HEK293 (cell line): ENCODE measurements around the gene MRTFA.

Source experiments
- GLIS1 ChIP-seq: fragments of 450-650 bp; formaldehyde crosslinking; IDR thresholded peaks from 2 replicates; pipeline ENCODE4 v1.5.1; 2016; ENCODE audit warnings: missing biosample characterization, missing genetic modification characterization
- HOXA7 ChIP-seq: sonication (generic); formaldehyde crosslinking; IDR thresholded peaks from 2 replicates; pipeline ENCODE4 v1.8.1; 2022; ENCODE audit warnings: missing genetic modification reagents, borderline replicate concordance
- KLF10 ChIP-seq: fragments of 450-650 bp; IDR thresholded peaks from 2 replicates; pipeline ENCODE4 v1.5.1; 2018; ENCODE audit warnings: missing biosample characterization, mild to moderate bottlenecking, missing genetic modification characterization
- PRDM1 ChIP-seq: fragments of 450-650 bp; formaldehyde crosslinking; IDR thresholded peaks from 2 replicates; pipeline ENCODE4; 2016; ENCODE audit warnings: missing biosample characterization, missing genetic modification characterization
- RBAK ChIP-seq: fragments of 450-650 bp; formaldehyde crosslinking; IDR thresholded peaks from 2 replicates; pipeline ENCODE4 v1.5.1; 2016; ENCODE audit warnings: missing biosample characterization, missing genetic modification characterization
- SALL2 ChIP-seq: fragments of 450-650 bp; formaldehyde crosslinking; IDR thresholded peaks from 2 replicates; pipeline ENCODE4 v1.5.0; 2017; ENCODE audit warnings: missing biosample characterization, mild to moderate bottlenecking, missing genetic modification characterization, borderline replicate concordance
- SETDB1 ChIP-seq: IDR thresholded peaks from one replicate; pipeline ENCODE4 v1.6.1; 2017; ENCODE audit warnings: mild to moderate bottlenecking, low read length, moderate library complexity, mixed read lengths; ENCODE audit not compliant: insufficient read length
- YY1 ChIP-seq: fragments of 450-650 bp; formaldehyde crosslinking; IDR thresholded peaks from 2 replicates; pipeline ENCODE4 v1.5.1; 2018; ENCODE audit warnings: missing biosample characterization, missing genetic modification characterization
- ZBTB7A ChIP-seq: fragments of 450-650 bp; formaldehyde crosslinking; IDR thresholded peaks from 2 replicates; pipeline ENCODE4 v1.5.1; 2016; ENCODE audit warnings: low read depth, missing biosample characterization, missing genetic modification characterization
- ZFHX2 ChIP-seq: fragments of 450-650 bp; formaldehyde crosslinking; conservative IDR thresholded peaks from 2 replicates; pipeline ENCODE4 v1.5.1; 2016; ENCODE audit warnings: missing biosample characterization, missing genetic modification characterization
- ZFP69B ChIP-seq: fragments of 450-650 bp; formaldehyde crosslinking; IDR thresholded peaks from 2 replicates; pipeline ENCODE4 v1.5.1; 2016; ENCODE audit warnings: missing biosample characterization, missing genetic modification characterization
- ZNF112 ChIP-seq: fragments of 450-650 bp; formaldehyde crosslinking; IDR thresholded peaks from 2 replicates; pipeline ENCODE4 v1.5.0; 2017; ENCODE audit warnings: missing biosample characterization, missing genetic modification characterization
- ZNF114 ChIP-seq: fragments of 450-650 bp; formaldehyde crosslinking; IDR thresholded peaks from 2 replicates; pipeline ENCODE4 v1.5.0; 2017; ENCODE audit warnings: missing biosample characterization, missing genetic modification characterization
- ZNF146 ChIP-seq: fragments of 450-650 bp; formaldehyde crosslinking; IDR thresholded peaks from 2 replicates; pipeline ENCODE4 v1.5.1; 2016; ENCODE audit warnings: missing biosample characterization, missing genetic modification characterization
- ZNF174 ChIP-seq: fragments of 450-650 bp; formaldehyde crosslinking; IDR thresholded peaks from 2 replicates; pipeline ENCODE4 v1.5.0; 2017; ENCODE audit warnings: missing biosample characterization, mild to moderate bottlenecking, missing genetic modification characterization
- ZNF19 ChIP-seq: fragments of 450-650 bp; formaldehyde crosslinking; IDR thresholded peaks from 2 replicates; pipeline ENCODE4; 2016; ENCODE audit warnings: missing biosample characterization, missing genetic modification characterization, low read depth
- ZNF24 ChIP-seq: fragments of 450-650 bp; formaldehyde crosslinking; IDR thresholded peaks from 2 replicates; pipeline ENCODE4 v1.5.1; 2016; ENCODE audit warnings: missing biosample characterization, missing genetic modification characterization
- ZNF311 ChIP-seq: fragments of 450-650 bp; formaldehyde crosslinking; IDR thresholded peaks from 2 replicates; pipeline ENCODE4 v1.5.1; 2017; ENCODE audit warnings: missing biosample characterization, missing genetic modification characterization, borderline replicate concordance
- ZNF529 ChIP-seq: fragments of 450-650 bp; formaldehyde crosslinking; IDR thresholded peaks from 2 replicates; pipeline ENCODE4 v1.5.1; 2017; ENCODE audit warnings: missing genetic modification characterization, missing biosample characterization; ENCODE audit not compliant: insufficient replicate concordance
- ZNF530 ChIP-seq: fragments of 450-650 bp; formaldehyde crosslinking; IDR thresholded peaks from 2 replicates; pipeline ENCODE4 v1.5.1; 2016; ENCODE audit warnings: low read depth, missing biosample characterization, missing genetic modification characterization
- ZNF558 ChIP-seq: fragments of 450-650 bp; formaldehyde crosslinking; IDR thresholded peaks from 2 replicates; pipeline ENCODE4 v1.5.1; 2016; ENCODE audit warnings: missing biosample characterization, missing genetic modification characterization
- ZNF561 ChIP-seq: fragments of 450-650 bp; IDR thresholded peaks from 2 replicates; pipeline ENCODE4 v1.5.1; 2018; ENCODE audit warnings: missing biosample characterization, missing genetic modification characterization, borderline replicate concordance
- ZNF571 ChIP-seq: fragments of 450-650 bp; formaldehyde crosslinking; IDR thresholded peaks from 2 replicates; pipeline ENCODE4 v1.5.0; 2017; ENCODE audit warnings: missing biosample characterization, missing genetic modification characterization
- ZNF76 ChIP-seq: fragments of 450-650 bp; formaldehyde crosslinking; IDR thresholded peaks from 2 replicates; pipeline ENCODE4; 2016; ENCODE audit warnings: low read depth, missing biosample characterization, missing genetic modification characterization, borderline replicate concordance
- ZNF843 ChIP-seq: fragments of 450-650 bp; formaldehyde crosslinking; IDR thresholded peaks from 2 replicates; pipeline ENCODE4 v1.5.1; 2016; ENCODE audit warnings: missing biosample characterization, missing genetic modification characterization
- TF ChIP-seq, protein P1 (sequence below): fragments of 450-650 bp; formaldehyde crosslinking; IDR thresholded peaks from 2 replicates; pipeline ENCODE4 v1.5.1; 2016; ENCODE audit warnings: missing biosample characterization, missing genetic modification characterization
- TF ChIP-seq, protein P2 (sequence below): fragments of 450-650 bp; IDR thresholded peaks from 2 replicates; pipeline ENCODE4 v1.5.1; 2018; ENCODE audit warnings: missing biosample characterization, missing genetic modification characterization
- TF ChIP-seq, protein P3 (sequence below): fragments of 450-650 bp; formaldehyde crosslinking; IDR thresholded peaks from 2 replicates; pipeline ENCODE4 v1.5.0; 2017; ENCODE audit warnings: missing biosample characterization, missing genetic modification characterization, borderline replicate concordance
- TF ChIP-seq, protein P4 (sequence below): fragments of 450-650 bp; formaldehyde crosslinking; IDR thresholded peaks from 2 replicates; pipeline ENCODE4 v1.5.1; 2016; ENCODE audit warnings: missing biosample characterization, missing genetic modification characterization

MRTFA gene

DNA sequence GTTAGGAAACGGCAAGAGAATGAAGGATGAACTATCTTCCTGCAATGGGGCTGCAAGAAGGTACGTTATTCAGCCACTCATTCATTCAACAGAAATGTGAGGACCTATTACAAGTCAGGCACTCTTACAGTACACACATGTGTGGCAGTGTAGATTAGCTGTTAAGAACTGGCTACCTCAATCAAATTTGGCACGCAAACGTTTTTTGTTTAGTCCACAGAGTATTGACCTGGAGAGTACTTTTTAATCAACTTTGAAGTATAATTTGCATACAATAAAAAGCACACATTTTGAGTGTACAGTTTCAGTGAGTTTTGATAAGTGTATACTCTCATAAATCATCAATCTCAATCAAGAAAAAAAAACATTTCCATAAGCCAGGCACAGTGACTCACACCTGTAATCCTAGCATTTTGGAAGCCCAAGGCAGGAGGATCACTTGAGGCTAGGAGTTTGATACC is 24.2 kb downstream of the MRTFA start (continued):
- TF ChIP-seq ZNF311 (tag by site-specific recombination) (no peak), ZNF571 (no peak), ZNF174 (no peak), ZBTB7A (no peak), SETDB1 (no peak), ZNF530 (no peak), ZNF843 (tag by site-specific recombination) (no peak), RBAK (tag by site-specific recombination) (no peak), GLIS1 (tag by site-specific recombination) (no peak), KLF10 (0 out of 2 replicates have a peak, but pooled peaks have one; percentile 21), ZNF24 (tag by site-specific recombination) (no peak; the same call in none of the 2 replicates), HOXA7 (CRISPR knock-in tag) (no peak), ZNF529 (tag by site-specific recombination) (no peak), ZNF19 (tag by site-specific recombination) (no peak), ZNF112 (tag by site-specific recombination) (no peak), SALL2 (tag by site-specific recombination) (no peak), PRDM1 (tag by site-specific recombination) (no peak), ZNF114 (no peak), ZFHX2 (tag by site-specific recombination) (no peak), ZNF558 (tag by site-specific recombination) (no peak), ZNF146 (no peak), ZNF561 (tag by site-specific recombination) (no peak), ZFP69B (tag by site-specific recombination) (no peak), YY1 (tag by site-specific recombination) (no peak), ZNF76 (no peak)
- TF ChIP-seq, protein P1, sequence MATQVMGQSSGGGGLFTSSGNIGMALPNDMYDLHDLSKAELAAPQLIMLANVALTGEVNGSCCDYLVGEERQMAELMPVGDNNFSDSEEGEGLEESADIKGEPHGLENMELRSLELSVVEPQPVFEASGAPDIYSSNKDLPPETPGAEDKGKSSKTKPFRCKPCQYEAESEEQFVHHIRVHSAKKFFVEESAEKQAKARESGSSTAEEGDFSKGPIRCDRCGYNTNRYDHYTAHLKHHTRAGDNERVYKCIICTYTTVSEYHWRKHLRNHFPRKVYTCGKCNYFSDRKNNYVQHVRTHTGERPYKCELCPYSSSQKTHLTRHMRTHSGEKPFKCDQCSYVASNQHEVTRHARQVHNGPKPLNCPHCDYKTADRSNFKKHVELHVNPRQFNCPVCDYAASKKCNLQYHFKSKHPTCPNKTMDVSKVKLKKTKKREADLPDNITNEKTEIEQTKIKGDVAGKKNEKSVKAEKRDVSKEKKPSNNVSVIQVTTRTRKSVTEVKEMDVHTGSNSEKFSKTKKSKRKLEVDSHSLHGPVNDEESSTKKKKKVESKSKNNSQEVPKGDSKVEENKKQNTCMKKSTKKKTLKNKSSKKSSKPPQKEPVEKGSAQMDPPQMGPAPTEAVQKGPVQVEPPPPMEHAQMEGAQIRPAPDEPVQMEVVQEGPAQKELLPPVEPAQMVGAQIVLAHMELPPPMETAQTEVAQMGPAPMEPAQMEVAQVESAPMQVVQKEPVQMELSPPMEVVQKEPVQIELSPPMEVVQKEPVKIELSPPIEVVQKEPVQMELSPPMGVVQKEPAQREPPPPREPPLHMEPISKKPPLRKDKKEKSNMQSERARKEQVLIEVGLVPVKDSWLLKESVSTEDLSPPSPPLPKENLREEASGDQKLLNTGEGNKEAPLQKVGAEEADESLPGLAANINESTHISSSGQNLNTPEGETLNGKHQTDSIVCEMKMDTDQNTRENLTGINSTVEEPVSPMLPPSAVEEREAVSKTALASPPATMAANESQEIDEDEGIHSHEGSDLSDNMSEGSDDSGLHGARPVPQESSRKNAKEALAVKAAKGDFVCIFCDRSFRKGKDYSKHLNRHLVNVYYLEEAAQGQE = no peak
- TF ChIP-seq, protein P2, sequence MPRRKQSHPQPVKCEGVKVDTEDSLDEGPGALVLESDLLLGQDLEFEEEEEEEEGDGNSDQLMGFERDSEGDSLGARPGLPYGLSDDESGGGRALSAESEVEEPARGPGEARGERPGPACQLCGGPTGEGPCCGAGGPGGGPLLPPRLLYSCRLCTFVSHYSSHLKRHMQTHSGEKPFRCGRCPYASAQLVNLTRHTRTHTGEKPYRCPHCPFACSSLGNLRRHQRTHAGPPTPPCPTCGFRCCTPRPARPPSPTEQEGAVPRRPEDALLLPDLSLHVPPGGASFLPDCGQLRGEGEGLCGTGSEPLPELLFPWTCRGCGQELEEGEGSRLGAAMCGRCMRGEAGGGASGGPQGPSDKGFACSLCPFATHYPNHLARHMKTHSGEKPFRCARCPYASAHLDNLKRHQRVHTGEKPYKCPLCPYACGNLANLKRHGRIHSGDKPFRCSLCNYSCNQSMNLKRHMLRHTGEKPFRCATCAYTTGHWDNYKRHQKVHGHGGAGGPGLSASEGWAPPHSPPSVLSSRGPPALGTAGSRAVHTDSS (tag by site-specific recombination) = no peak
- TF ChIP-seq, protein P3, sequence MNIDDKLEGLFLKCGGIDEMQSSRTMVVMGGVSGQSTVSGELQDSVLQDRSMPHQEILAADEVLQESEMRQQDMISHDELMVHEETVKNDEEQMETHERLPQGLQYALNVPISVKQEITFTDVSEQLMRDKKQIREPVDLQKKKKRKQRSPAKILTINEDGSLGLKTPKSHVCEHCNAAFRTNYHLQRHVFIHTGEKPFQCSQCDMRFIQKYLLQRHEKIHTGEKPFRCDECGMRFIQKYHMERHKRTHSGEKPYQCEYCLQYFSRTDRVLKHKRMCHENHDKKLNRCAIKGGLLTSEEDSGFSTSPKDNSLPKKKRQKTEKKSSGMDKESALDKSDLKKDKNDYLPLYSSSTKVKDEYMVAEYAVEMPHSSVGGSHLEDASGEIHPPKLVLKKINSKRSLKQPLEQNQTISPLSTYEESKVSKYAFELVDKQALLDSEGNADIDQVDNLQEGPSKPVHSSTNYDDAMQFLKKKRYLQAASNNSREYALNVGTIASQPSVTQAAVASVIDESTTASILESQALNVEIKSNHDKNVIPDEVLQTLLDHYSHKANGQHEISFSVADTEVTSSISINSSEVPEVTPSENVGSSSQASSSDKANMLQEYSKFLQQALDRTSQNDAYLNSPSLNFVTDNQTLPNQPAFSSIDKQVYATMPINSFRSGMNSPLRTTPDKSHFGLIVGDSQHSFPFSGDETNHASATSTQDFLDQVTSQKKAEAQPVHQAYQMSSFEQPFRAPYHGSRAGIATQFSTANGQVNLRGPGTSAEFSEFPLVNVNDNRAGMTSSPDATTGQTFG (tag by site-specific recombination) = no peak
- TF ChIP-seq, protein P4, sequence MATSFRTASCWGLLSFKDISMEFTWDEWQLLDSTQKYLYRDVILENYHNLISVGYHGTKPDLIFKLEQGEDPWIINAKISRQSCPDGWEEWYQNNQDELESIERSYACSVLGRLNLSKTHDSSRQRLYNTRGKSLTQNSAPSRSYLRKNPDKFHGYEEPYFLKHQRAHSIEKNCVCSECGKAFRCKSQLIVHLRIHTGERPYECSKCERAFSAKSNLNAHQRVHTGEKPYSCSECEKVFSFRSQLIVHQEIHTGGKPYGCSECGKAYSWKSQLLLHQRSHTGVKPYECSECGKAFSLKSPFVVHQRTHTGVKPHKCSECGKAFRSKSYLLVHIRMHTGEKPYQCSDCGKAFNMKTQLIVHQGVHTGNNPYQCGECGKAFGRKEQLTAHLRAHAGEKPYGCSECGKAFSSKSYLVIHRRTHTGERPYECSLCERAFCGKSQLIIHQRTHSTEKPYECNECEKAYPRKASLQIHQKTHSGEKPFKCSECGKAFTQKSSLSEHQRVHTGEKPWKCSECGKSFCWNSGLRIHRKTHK (tag by site-specific recombination) = no peak
